ENCODE measurements around the gene OR6S1. TPM values are rescaled to one million over a fixed set of nuclear protein-coding genes. Genes with fewer than 3 reads are reported as not detected.
"Not testable (repeated sequence)": the region's sequence is repeated elsewhere in the genome, so short reads cannot be mapped to it uniquely, and the experiment has no call there.

Gene OR6S1
- polyA plus RNA-seq, 4 donors: not detected

DNA sequence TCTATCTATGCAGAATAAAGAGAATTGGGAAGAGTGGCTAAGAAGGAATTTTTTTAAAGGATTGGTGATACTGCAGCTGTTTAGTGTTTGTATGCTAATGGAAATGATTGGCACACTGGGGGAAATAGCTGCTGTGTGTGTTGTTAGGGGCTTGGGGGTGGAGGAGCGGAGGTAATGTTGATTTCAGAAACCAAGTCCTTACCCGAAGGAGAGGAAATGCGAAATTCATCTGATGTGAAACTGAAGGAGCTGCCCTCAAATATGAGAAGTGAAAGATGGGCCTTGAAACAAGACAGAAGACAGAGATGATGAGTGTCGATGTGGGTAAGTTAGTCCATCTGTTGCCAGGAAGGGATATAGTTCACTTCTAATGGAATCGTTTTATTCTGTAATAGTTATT, 29.1 kb downstream of the OR6S1 start:
- no peak for DNase-seq (ENCODE audit: low read depth in 4 of 4, low spot score in 3 of 4)

DNA sequence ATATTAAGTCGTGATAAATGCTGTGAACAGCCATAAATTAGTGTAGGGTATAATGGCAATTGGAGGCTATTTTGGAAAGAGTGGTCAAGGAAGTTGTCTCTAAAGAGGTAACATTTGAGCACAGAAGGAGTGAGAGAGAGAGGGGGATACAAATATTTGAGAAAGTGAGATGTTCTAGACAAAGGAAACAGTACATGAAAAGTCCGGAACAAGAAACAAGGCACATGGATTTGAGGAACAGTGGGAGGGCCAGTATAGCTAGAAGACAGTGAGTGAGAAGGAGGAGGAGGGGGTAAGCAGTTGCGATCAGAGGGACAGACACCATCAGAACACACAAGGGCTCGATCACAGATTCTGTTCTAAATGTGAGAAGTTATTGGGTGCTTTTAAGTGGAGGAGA, 30.2 kb downstream of the OR6S1 start:
- no peak for DNase-seq (ENCODE audit: low read depth in 4 of 4, low spot score in 3 of 4)

GRCh38 chr14:20610002-20610765, 31.3 kb downstream of the OR6S1 start:
- no peak for DNase-seq (ENCODE audit: low read depth in 4 of 4, low spot score in 3 of 4)

DNA sequence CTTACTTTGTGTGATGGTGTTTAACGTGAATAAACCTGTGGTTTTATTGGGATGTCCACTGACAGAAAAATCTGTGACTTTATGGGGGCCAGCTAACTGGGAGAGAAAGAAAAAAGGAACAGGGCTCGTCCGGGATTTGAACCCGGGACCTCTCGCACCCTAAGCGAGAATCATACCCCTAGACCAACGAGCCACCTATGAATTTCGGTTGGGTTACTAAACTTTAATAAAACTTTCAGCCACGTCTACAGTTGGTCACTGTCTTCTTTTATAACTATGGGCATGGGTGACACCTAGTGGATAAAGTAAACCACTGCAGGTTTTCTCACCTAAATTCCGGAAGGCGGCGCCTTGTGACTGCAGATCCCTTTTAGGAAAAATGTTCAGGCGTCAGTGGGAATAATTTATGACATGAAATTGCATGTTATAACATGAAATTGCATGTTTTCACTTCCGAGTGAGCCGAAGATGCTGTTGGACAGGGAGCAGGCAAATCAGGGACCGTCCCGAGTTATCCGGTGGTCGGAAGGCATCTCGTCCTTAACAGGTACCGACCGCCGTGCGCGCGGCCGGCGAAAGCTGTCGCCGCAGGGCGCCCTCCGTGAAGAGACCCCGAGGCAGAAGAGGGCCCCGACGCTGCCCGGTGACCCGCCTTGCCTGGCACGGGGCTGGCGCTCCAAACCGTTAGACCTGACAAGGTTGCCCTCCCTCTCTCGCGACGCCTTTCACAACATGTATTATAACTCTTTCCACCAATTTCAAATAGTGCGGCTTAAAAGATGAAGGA, 32.1 kb downstream of the OR6S1 start:
- DNase-seq (ENCODE audit: low read depth in 4 of 4, low spot score in 3 of 4): peak; percentile 78 to 88 (median 82)

DNA sequence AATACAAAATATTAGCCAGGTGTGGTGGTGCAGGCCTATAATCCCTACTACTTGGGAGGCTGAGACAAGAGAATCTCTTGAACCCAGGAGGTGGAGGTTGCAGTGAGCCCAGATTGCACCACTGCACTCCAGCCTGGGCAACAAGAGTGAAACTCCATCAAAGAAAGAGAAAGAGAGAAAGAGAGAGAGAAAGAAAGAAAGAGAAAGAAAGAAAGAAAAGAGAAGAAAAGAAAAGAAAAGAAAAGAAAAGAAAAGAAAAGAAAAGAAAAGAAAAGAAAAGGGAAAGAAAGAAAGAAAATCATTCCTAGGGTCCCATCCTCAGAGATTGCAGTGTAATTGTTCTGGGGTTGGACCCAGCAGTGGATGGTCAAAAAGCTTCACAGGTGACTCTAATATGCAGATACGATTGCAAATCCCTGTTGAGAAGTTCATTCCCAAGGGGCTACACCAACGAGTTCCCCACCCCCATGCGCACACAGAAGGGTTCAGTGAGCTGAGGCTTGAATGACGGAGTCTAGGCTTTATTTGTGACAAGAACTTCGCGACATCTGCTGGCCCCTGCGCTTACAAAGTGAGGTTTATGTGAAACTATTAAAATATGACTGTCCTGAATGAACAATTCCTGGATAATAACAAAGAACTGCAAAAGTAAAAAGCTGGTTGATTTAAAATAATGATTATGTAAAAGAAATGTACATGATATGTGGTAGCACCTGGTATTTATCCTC, 32.9 kb downstream of the OR6S1 start:
- no peak for DNase-seq (ENCODE audit: low read depth in 4 of 4, low spot score in 3 of 4)

- no peak for DNase-seq (ENCODE audit: low read depth in 4 of 4, low spot score in 3 of 4)
These were observed 33.9 kb downstream of the OR6S1 start for GRCh38 chr14:20607617-20608016.

- no peak for DNase-seq (ENCODE audit: low read depth in 4 of 4, low spot score in 3 of 4)
These were observed 34.6 kb downstream of the OR6S1 start for GRCh38 chr14:20606902-20607242.

DNA sequence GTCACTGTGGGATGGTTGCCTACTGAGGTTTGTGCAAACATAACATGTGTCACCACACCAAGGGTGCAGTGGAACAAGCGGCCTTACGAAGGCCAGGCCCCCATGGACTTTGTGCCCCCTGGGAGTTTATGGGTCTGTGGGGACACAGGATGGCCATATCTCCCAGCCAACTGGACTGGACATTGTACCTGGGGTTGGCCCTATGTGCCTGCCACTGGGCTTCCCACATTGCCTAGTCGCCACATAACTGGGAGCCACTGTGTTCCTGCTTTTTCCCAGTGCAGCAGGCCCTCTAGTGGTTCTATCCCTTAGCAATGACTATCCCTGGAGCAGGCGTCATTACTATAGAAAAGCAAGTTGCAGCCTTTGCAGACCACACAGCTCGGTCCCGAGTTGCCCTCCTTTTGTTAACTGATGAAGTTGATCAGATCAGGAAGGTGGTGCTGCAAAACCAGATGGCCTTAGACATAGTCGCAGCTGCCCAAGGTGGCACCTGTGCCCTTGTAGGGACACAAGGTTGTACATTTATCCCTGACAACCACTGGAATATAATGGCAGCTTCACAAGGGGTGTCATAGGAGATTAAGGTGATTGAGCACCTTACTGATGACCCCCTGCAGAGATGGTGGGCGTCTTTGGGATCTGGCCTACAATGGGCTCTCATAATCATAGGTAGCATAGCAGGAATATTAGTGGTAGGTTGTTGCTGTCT, 35.1 kb downstream of the OR6S1 start:
- no peak for DNase-seq (ENCODE audit: low read depth in 4 of 4, low spot score in 3 of 4)

GRCh38 chr14:20603813-20604690, 37.4 kb downstream of the OR6S1 start:
- DNase-seq (ENCODE audit: low read depth in 4 of 4, low spot score in 3 of 4): no peak

DNA sequence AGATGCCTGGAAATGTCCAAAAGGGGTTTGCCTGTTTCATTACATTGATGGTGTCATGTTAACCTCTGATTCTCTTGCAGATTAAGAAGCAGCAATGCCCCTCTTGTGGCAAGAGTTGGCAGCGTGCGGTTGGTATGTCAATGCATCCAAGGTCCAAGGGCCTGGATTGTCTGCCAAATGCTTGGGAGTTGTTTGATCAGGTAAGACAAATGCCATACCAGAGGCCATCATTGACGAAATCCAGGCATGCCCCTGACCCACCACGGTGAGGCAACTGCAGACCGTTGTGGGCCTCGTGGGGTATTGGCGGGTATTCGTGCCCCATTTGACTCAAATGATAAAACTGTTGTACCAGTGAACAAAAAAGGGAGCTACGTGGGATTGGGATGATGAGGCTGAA, 38.9 kb downstream of the OR6S1 start:
- DNase-seq (ENCODE audit: low read depth in 4 of 4, low spot score in 3 of 4): no peak

DNA sequence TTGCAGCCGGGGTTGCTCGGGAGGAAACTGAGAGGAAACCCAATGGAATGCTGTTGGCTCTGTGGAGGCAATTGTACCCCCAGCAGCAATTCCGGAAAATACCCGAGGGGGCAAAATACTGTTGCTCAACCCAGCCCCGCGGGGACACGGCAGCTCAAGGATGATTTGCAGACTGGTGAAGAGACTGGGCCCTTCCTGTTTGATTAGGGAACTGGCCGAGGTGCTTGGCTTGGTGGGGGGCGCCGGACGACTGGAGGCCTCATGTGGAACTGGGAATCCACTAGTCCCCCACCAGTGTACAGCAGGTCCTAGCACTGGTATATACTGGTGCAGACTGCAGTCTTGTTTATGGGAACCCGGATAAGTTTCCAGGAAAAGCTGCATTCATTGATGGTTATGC, 40.0 kb downstream of the OR6S1 start:
- DNase-seq (ENCODE audit: low read depth in 4 of 4, low spot score in 3 of 4): no peak

GRCh38 chr14:20597108-20597507, 44.4 kb downstream of the OR6S1 start:
- no peak for DNase-seq (ENCODE audit: low read depth in 4 of 4, low spot score in 3 of 4)

DNA sequence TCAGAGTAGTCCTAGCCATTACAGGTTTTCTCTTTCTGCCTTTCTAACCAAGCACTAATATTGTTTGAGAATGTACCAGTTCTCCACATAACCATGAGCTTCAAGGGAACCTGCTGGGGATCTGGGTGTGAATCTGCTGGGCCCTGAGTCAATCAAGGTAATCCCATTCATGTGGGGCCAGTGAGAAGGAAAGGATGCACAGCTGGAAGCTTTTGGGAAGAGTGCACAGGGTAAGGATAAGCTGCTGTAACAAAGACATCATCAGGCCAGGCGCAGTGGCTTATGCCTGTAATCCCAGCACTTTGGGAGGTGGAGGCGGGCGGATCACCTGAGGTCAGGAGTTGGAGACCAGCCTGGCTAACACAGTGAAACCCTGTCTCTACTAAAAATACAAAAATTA, 45.8 kb downstream of the OR6S1 start:
- DNase-seq (ENCODE audit: low read depth in 4 of 4, low spot score in 3 of 4): not testable (repeated sequence)

DNA sequence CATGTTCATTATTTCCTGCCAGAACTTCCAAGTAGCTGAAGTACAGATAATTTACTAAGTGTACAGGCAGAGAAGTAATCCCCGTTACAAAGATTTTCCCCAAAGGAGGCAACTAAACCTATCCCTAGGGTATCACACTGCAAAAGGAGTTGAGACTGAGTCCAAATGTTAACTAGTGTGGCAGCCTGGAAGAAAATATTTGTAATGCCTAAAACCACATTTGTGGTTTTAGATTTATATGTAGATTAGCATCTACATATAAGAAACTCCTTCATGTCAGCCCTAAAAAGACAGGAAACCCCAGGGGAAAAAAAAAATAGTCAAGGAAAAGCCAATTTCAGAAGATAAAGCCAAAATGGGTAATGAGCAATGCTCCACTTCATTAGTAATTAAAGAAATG, 48.9 kb downstream of the OR6S1 start:
- DNase-seq (ENCODE audit: low read depth in 4 of 4, low spot score in 3 of 4): no peak

- no peak for DNase-seq (ENCODE audit: low read depth in 4 of 4, low spot score in 3 of 4)
These were observed 50.3 kb downstream of the OR6S1 start, which contains the start of gene RNASE12 for GRCh38 chr14:20591235-20591634. Gene RNASE12, minus strand, starts transcription at chr14:20591376. Its CDS starts 653 bp downstream, at chr14:20590723.

Other genes with a start within 250 kb of the OR6S1 start
- 10 to 100 TPM; 11.3 to 19.5 (median 18.0) TPM for gene TEP1, start 228.2 kb downstream of the OR6S1 start, polyA plus RNA-seq (ENCODE audit: insufficient read length in 4 of 4)
- gene KLHL33, start 205.5 kb downstream of the OR6S1 start, polyA plus RNA-seq (ENCODE audit: insufficient read length in 4 of 4): under 1 TPM; 0.29 to 0.90 (median 0.57) TPM
- 10 to 100 TPM; 39.6 to 80.8 (median 52.7) TPM for gene OSGEP, start 186.9 kb downstream of the OR6S1 start, polyA plus RNA-seq (ENCODE audit: insufficient read length in 4 of 4)
- 100 to 1,000 TPM; 238 to 343 (median 315) TPM for gene APEX1, start 186.5 kb downstream of the OR6S1 start, polyA plus RNA-seq (ENCODE audit: insufficient read length in 4 of 4)
- 10 to 100 TPM; 32.9 to 37.8 (median 34.8) TPM for gene PIP4P1, start 180.3 kb downstream of the OR6S1 start, polyA plus RNA-seq (ENCODE audit: insufficient read length in 4 of 4)
- 10 to 100 TPM; 15.3 to 96.7 (median 57.6) TPM for gene PNP, start 172.3 kb downstream of the OR6S1 start, polyA plus RNA-seq (ENCODE audit: insufficient read length in 4 of 4)
- gene RNASE10, start 136.2 kb downstream of the OR6S1 start, polyA plus RNA-seq (ENCODE audit: insufficient read length in 4 of 4): under 1 TPM in 1 of 4 donors, not detected in 3; 0.29 TPM
- not detected for gene RNASE9, start 80.6 kb downstream of the OR6S1 start, polyA plus RNA-seq (ENCODE audit: insufficient read length in 4 of 4)
- not detected for gene RNASE11, start 53.7 kb downstream of the OR6S1 start, polyA plus RNA-seq (ENCODE audit: insufficient read length in 4 of 4)
- gene RNASE12, start 50.3 kb downstream of the OR6S1 start, polyA plus RNA-seq (ENCODE audit: insufficient read length in 4 of 4): not detected
- 10 to 100 TPM in 1 of 4 donors, 1 to 10 TPM in 3; 2.2 to 17.5 (median 3.6) TPM for gene RNASE4, start 42.9 kb upstream of the OR6S1 start, polyA plus RNA-seq (ENCODE audit: insufficient read length in 4 of 4)
- 1 to 10 TPM; 3.7 to 9.1 (median 4.2) TPM for gene ANG, start 47.1 kb upstream of the OR6S1 start, polyA plus RNA-seq (ENCODE audit: insufficient read length in 4 of 4)
- gene EDDM3A, start 104.2 kb upstream of the OR6S1 start, polyA plus RNA-seq (ENCODE audit: insufficient read length in 4 of 4): under 1 TPM in 1 of 4 donors, not detected in 3; 0.21 TPM
- gene EDDM3B, start 126.7 kb upstream of the OR6S1 start, polyA plus RNA-seq (ENCODE audit: insufficient read length in 4 of 4): under 1 TPM in 1 of 4 donors, not detected in 3; 0.17 TPM
- gene RNASE6, start 139.6 kb upstream of the OR6S1 start, polyA plus RNA-seq (ENCODE audit: insufficient read length in 4 of 4): 1 to 10 TPM; 5.5 to 9.3 (median 8.2) TPM
- gene RNASE1, start 161.2 kb upstream of the OR6S1 start, polyA plus RNA-seq (ENCODE audit: insufficient read length in 4 of 4): 100 to 1,000 TPM; 154 to 359 (median 175) TPM
- under 1 TPM; 0.34 to 0.85 (median 0.60) TPM for gene RNASE3, start 249.7 kb upstream of the OR6S1 start, polyA plus RNA-seq (ENCODE audit: insufficient read length in 4 of 4)

Measured in left renal pelvis (tissue), 4 donors.